GM12865 (cell line): Measurements from ENCODE around the gene TRIP4.
A peak's percentile ranks its signal among the peaks of the same experiment; 100 is the strongest.
"Not testable (repeated sequence)": the region's sequence is repeated elsewhere in the genome, so short reads cannot be mapped to it uniquely, and the experiment has no call there.

ENCODE experiments used
- DNase-seq: peaks from one replicate; pipeline ENCODE4 v3.0.0; 2010; ENCODE audit warnings: low read depth
- H3K4me3 ChIP-seq: 2 replicates; pipeline ENCODE4 v1.5.1; 2011; ENCODE audit warnings: mild to moderate bottlenecking, low read depth, low read length, control low read depth
- CTCF ChIP-seq: IDR thresholded peaks from 2 replicates; pipeline ENCODE4 v1.5.1; 2011; ENCODE audit warnings: low read length, control low read depth, low read depth, inconsistent platforms; ENCODE audit not compliant: insufficient read depth; ENCODE audit errors: missing control alignments

TRIP4 gene

GRCh38 chr15:64387562-64388168, at the start of gene TRIP4:
TSS of gene TRIP4 (plus strand) at chr15:64387836. CDS start at chr15:64387864, 28 bp downstream.
- peak within 1 kb of the TSS; percentile 82 for H3K4me3 ChIP-seq
- peak; percentile 99 for DNase-seq
- TF ChIP-seq CTCF: no peak

GRCh38 chr15:64340355-64340754, 47.3 kb upstream of the TRIP4 start:
- no peak overlapping the region for H3K4me3 ChIP-seq
- no peak for DNase-seq
- no peak for TF ChIP-seq CTCF

GRCh38 chr15:64341961-64342360, 45.7 kb upstream of the TRIP4 start:
- TF ChIP-seq CTCF: no peak
- no peak overlapping the region for H3K4me3 ChIP-seq
- no peak for DNase-seq

GRCh38 chr15:64343222-64343621, 44.4 kb upstream of the TRIP4 start:
- no peak for DNase-seq
- TF ChIP-seq CTCF: no peak
- H3K4me3 ChIP-seq: no peak overlapping the region

GRCh38 chr15:64343841-64344240, 43.8 kb upstream of the TRIP4 start:
- TF ChIP-seq CTCF: no peak
- H3K4me3 ChIP-seq: no peak overlapping the region
- no peak for DNase-seq

GRCh38 chr15:64344651-64345294, 42.9 kb upstream of the TRIP4 start:
- no peak for TF ChIP-seq CTCF
- no peak overlapping the region for H3K4me3 ChIP-seq
- no peak for DNase-seq

- not testable (repeated sequence) for DNase-seq, H3K4me3 ChIP-seq
These were observed 41.4 kb upstream of the TRIP4 start for GRCh38 chr15:64346242-64346641.
